Measurements from ENCODE around the gene RRM2. TPM values are rescaled to one million over a fixed set of nuclear protein-coding genes. Genes with fewer than 3 reads are reported as not detected.

Gene RRM2
- total RNA-seq, 1 donor from 2014 or later: 1.3 TPM

Other genes starting within 250 kb of the RRM2 start
- gene GRHL1, start 171.0 kb upstream of the RRM2 start, total RNA-seq: 1.0 TPM
- gene KLF11, start 79.2 kb upstream of the RRM2 start, total RNA-seq: 25.8 TPM
- 3.0 TPM for gene CYS1, start 42.3 kb upstream of the RRM2 start, total RNA-seq
- 40.5 TPM for gene HPCAL1, start 180.2 kb downstream of the RRM2 start, total RNA-seq

Measured in left ventricle myocardium superior (tissue), 1 donor.